Type B pancreatic cell (in vitro differentiated cells): ENCODE data around the gene RPTOR. TPM values are rescaled to one million over a fixed set of nuclear protein-coding genes. Genes with fewer than 3 reads are reported as not detected.
"Not testable (repeated sequence)": the region's sequence is repeated elsewhere in the genome, so short reads cannot be mapped to it uniquely, and the experiment has no call there.

ENCODE experiments used
- DNase-seq: peaks from one replicate; pipeline ENCODE4 v3.0.0; 2021; ENCODE audit warnings: mixed read lengths; ENCODE audit not compliant: unreplicated experiment; ENCODE audit errors: extremely low spot score
- H3K27ac Mint-ChIP-seq: 2 replicates; pipeline ENCODE4 v1.8.0; 2021; ENCODE audit warnings: mild to moderate bottlenecking, mixed read lengths
- H3K27me3 Mint-ChIP-seq: 2 replicates; pipeline ENCODE4 v1.8.0; 2021; ENCODE audit warnings: mixed read lengths
- H3K36me3 Mint-ChIP-seq: 2 replicates; pipeline ENCODE4 v1.8.0; 2021; ENCODE audit warnings: mixed read lengths
- H3K4me1 Mint-ChIP-seq: one replicate; pipeline ENCODE4 v1.8.0; 2021; ENCODE audit warnings: mixed read lengths; ENCODE audit not compliant: unreplicated experiment
- H3K4me3 Mint-ChIP-seq: 2 replicates; pipeline ENCODE4 v1.8.0; 2021; ENCODE audit warnings: mild to moderate bottlenecking, mixed read lengths
- H3K9me3 Mint-ChIP-seq: 2 replicates; pipeline ENCODE4 v1.8.0; 2021; ENCODE audit warnings: mixed read lengths
- CTCF ChIP-seq: fragments of 200-600 bp; sonication (generic); conservative IDR thresholded peaks from 2 replicates; pipeline ENCODE4 v1.5.0; 2021; ENCODE audit warnings: antibody characterized with exemption, mild to moderate bottlenecking
- total RNA-seq: library from RNA; stranded (reverse); gene quantifications from 2 replicates; pipeline ENCODE4 v1.2.1, GENCODE V29; 2021; ENCODE audit warnings: low replicate concordance

Gene RPTOR
- total RNA-seq, 1 donor from 2014 or later, result 39.8 TPM

- H3K36me3 Mint-ChIP-seq, result peaks cover 7% of the 10 kb centered on the region
- H3K27ac Mint-ChIP-seq, result no peak overlapping the region
- H3K9me3 Mint-ChIP-seq, result no peaks in the 10 kb centered on the region
- peaks cover 10% of the 10 kb centered on the region for H3K4me1 Mint-ChIP-seq
- TF ChIP-seq CTCF, result no peak
- H3K4me3 Mint-ChIP-seq, result peak overlapping the region; percentile 10
- H3K27me3 Mint-ChIP-seq, result no peaks in the 10 kb centered on the region
- no peak for DNase-seq
Observed at GRCh38 chr17:80872501-80873306, 328.1 kb downstream of the RPTOR start.

- Mint-ChIP-seq H3K9me3 (no peaks in the 10 kb centered on the region), H3K27me3 (no peaks in the 10 kb centered on the region), H3K36me3 (peaks cover 7% of the 10 kb centered on the region), H3K4me1 (peaks cover 10% of the 10 kb centered on the region), H3K27ac (peak overlapping the region; percentile 22), H3K4me3 (peak overlapping the region; percentile 10)
- no peak for TF ChIP-seq CTCF
- no peak for DNase-seq
Observed at GRCh38 chr17:80873307-80873951, 328.8 kb downstream of the RPTOR start.

GRCh38 chr17:80874866-80875445, 330.3 kb downstream of the RPTOR start:
- Mint-ChIP-seq H3K9me3 (no peaks in the 10 kb centered on the region), H3K4me1 (peaks cover 10% of the 10 kb centered on the region), H3K36me3 (peaks cover 7% of the 10 kb centered on the region), H3K27ac (no peak overlapping the region), H3K27me3 (no peaks in the 10 kb centered on the region), H3K4me3 (no peak overlapping the region)
- no peak for DNase-seq
- TF ChIP-seq CTCF, result no peak

- not testable (repeated sequence) for DNase-seq, H3K4me3 Mint-ChIP-seq, H3K9me3 Mint-ChIP-seq, H3K36me3 Mint-ChIP-seq, H3K27ac Mint-ChIP-seq, H3K27me3 Mint-ChIP-seq
- peaks cover 10% of the 10 kb centered on the region for H3K4me1 Mint-ChIP-seq
Observed at GRCh38 chr17:80875480-80875995, 330.9 kb downstream of the RPTOR start.

- not testable (repeated sequence) for H3K27ac Mint-ChIP-seq, H3K27me3 Mint-ChIP-seq, H3K36me3 Mint-ChIP-seq, H3K4me3 Mint-ChIP-seq, H3K9me3 Mint-ChIP-seq, DNase-seq
- H3K4me1 Mint-ChIP-seq, result peaks cover 10% of the 10 kb centered on the region
Observed at GRCh38 chr17:80876456-80876949, 331.9 kb downstream of the RPTOR start.

- H3K36me3 Mint-ChIP-seq, result peaks cover 3% of the 10 kb centered on the region
- no peak for DNase-seq
- TF ChIP-seq CTCF, result no peak
- no peaks in the 10 kb centered on the region for H3K27me3 Mint-ChIP-seq
- no peak overlapping the region for H3K27ac Mint-ChIP-seq
- no peak overlapping the region for H3K4me3 Mint-ChIP-seq
- H3K4me1 Mint-ChIP-seq, result peaks cover 10% of the 10 kb centered on the region
- no peaks in the 10 kb centered on the region for H3K9me3 Mint-ChIP-seq
Observed at GRCh38 chr17:80876950-80877728, 332.5 kb downstream of the RPTOR start.
